Keratinocyte (primary cell): ENCODE results near the gene TNFAIP8L3. TPM values are rescaled to one million over a fixed set of nuclear protein-coding genes. Genes with fewer than 3 reads are reported as not detected.

Source experiments
- DNase-seq: peaks from one replicate; pipeline ENCODE4 v3.0.0-alpha.2; 2011; ENCODE audit warnings: low read depth, missing footprints, low spot score
- FAIRE-seq: peaks from 2 replicates; lab custom pipeline; 2011; peaks lifted over from hg19 to GRCh38; lab: Jason Lieb, UNC
- H2AFZ ChIP-seq: 2 replicates; pipeline ENCODE4 v1.6.0; 2012; ENCODE audit warnings: low read length, control low read depth, inconsistent platforms; ENCODE audit not compliant: control insufficient read depth
- H3K27ac ChIP-seq: 2 replicates; pipeline ENCODE4 v1.5.1; 2011; ENCODE audit warnings: low read length; ENCODE audit not compliant: control insufficient read depth, insufficient read depth
- H3K27me3 ChIP-seq: 3 replicates; pipeline ENCODE4 v1.6.0; 2011; ENCODE audit warnings: low read length; ENCODE audit not compliant: control insufficient read depth, insufficient read depth; ENCODE audit errors: extremely low read depth
- H3K36me3 ChIP-seq, 2 experiments: 2 replicates in 1 of 2; 3 replicates in 1 of 2; pipeline ENCODE4 v1.5.1; 2011; ENCODE audit warnings: low read length in 2 of 2, mild to moderate bottlenecking in 1 of 2; ENCODE audit not compliant: control insufficient read depth in 2 of 2, insufficient read depth in 2 of 2; ENCODE audit errors: extremely low read depth in 1 of 2
- H3K4me1 ChIP-seq: 3 replicates; pipeline ENCODE4 v1.5.1; 2011; ENCODE audit warnings: low read length; ENCODE audit not compliant: control insufficient read depth, insufficient read depth; ENCODE audit errors: extremely low read depth
- H3K4me2 ChIP-seq: 3 replicates; pipeline ENCODE4 v1.6.0; 2011; ENCODE audit warnings: low read depth, low read length; ENCODE audit not compliant: control insufficient read depth, insufficient read depth; ENCODE audit errors: extremely low read depth
- H3K4me3 ChIP-seq, 3 experiments: fragments of 200-600 bp in 1 of 3; sonication (generic) in 1 of 3; 2 replicates in 2 of 3; 3 replicates in 1 of 3; pipeline ENCODE4 v1.5.1; 2011 to 2016; ENCODE audit warnings: low read length in 3 of 3, mild to moderate bottlenecking in 3 of 3, control low read depth in 2 of 3, inconsistent platforms in 1 of 3, low read depth in 1 of 3, mixed read lengths in 1 of 3, mixed run types in 1 of 3, moderate library complexity in 1 of 3; ENCODE audit not compliant: control insufficient read depth in 2 of 3, insufficient read depth in 2 of 3; ENCODE audit errors: extremely low read depth in 1 of 3
- H3K79me2 ChIP-seq: 2 replicates; pipeline ENCODE4 v1.6.0; 2012; ENCODE audit warnings: low read length; ENCODE audit not compliant: control insufficient read depth, insufficient read depth
- H3K9ac ChIP-seq: 3 replicates; pipeline ENCODE4 v1.6.0; 2011; ENCODE audit warnings: low read length; ENCODE audit not compliant: control insufficient read depth, insufficient read depth; ENCODE audit errors: extremely low read depth
- H3K9me1 ChIP-seq: 3 replicates; pipeline ENCODE4 v1.6.0; 2011; ENCODE audit warnings: low read length; ENCODE audit not compliant: control insufficient read depth, insufficient read depth; ENCODE audit errors: extremely low read depth
- H3K9me3 ChIP-seq: 2 replicates; pipeline ENCODE4 v1.5.1; 2012; ENCODE audit warnings: low read depth, low read length; ENCODE audit not compliant: control insufficient read depth
- H4K20me1 ChIP-seq: 3 replicates; pipeline ENCODE4 v1.6.0; 2011; ENCODE audit warnings: low read length; ENCODE audit not compliant: control insufficient read depth, insufficient read depth; ENCODE audit errors: extremely low read depth
- EZH2 ChIP-seq: IDR thresholded peaks from one replicate; pipeline ENCODE4 v1.6.1; 2012; ENCODE audit warnings: inconsistent platforms, mild to moderate bottlenecking, low read length, moderate library complexity
- dilution Hi-C: fragments of 300-500 bp; cut with MboI; formaldehyde crosslinking; loops from one replicate; pipeline ENCODE4 v1.7.0; 2020; ENCODE audit warnings: low sequenced_read_pairs; ENCODE audit not compliant: extremely low pct_ligation_motif_present
- polyA plus RNA-seq, 5 experiments: library from polyadenylated mRNA; depleted of rRNA in 3 of 5; stranded (reverse) in 3 of 5; stranded (forward) in 1 of 5; unstranded in 1 of 5; fragments of >200 nt; gene quantifications; 1 replicate in 1 of 5; 2 replicates in 3 of 5; 3 replicates in 1 of 5; pipeline versions ENCODE4 v1.2.1 to v1.2.3, GENCODE V29; 2011 to 2012; ENCODE audit warnings: missing spikeins in 2 of 5, low read depth in 1 of 5, low replicate concordance in 1 of 5
- TF ChIP-seq, protein P1 (sequence below), 3 experiments: IDR thresholded peaks in 1 of 3; conservative IDR thresholded peaks in 1 of 3; optimal IDR thresholded peaks in 1 of 3; 2 replicates in 2 of 3; 3 replicates in 1 of 3; pipeline versions ENCODE3 to v1.5.1; 2011; ENCODE audit warnings: low read length in 3 of 3, mild to moderate bottlenecking in 3 of 3, moderate library complexity in 2 of 3, control low read depth in 1 of 3, inconsistent platforms in 1 of 3; ENCODE audit not compliant: insufficient read depth in 2 of 3; ENCODE audit errors: extremely low read depth in 1 of 3

The TNFAIP8L3 gene
- polyA plus RNA-seq, 1 donor (not counting 4 experiments of a cell fraction or from before 2014, with no cell fraction given), result 0.51 TPM

DNA sequence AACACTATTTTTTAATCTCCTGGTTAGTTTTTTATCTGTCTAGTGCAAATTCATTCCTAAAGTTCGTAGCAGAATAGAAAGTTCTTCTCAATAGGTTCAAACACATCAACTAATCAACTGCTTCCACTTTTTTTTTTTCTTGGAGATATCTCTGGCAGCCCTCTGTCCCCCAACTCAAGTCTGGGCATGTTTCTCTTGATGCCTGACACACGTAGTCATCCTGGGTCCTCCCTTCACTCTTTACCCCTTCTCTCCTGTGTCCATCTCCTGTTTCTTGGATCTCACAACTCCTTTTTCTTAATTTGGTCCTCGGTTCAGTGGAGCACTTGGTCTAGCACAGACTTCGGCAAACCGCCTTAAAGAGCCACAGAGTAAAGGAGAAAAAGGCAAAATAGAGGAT, 14.4 kb downstream of the TNFAIP8L3 start:
- Histone ChIP-seq H3K4me2 (peak overlapping the region; percentile 63), H3K9me3 (no peaks in the 10 kb centered on the region), H4K20me1 (no peaks in the 10 kb centered on the region), H3K4me1 (peaks cover 11% of the 10 kb centered on the region), H3K9ac (no peak overlapping the region), H3K36me3 (no peaks in the 10 kb centered on the region), H3K27ac (no peak overlapping the region), H3K27me3 (no peaks in the 10 kb centered on the region), H3K9me1 (no peaks in the 10 kb centered on the region), H3K4me3 (no peak overlapping the region), H3K79me2 (no peaks in the 10 kb centered on the region), H2AFZ (no peak overlapping the region)
- no peak for TF ChIP-seq EZH2
- TF ChIP-seq, protein P1, sequence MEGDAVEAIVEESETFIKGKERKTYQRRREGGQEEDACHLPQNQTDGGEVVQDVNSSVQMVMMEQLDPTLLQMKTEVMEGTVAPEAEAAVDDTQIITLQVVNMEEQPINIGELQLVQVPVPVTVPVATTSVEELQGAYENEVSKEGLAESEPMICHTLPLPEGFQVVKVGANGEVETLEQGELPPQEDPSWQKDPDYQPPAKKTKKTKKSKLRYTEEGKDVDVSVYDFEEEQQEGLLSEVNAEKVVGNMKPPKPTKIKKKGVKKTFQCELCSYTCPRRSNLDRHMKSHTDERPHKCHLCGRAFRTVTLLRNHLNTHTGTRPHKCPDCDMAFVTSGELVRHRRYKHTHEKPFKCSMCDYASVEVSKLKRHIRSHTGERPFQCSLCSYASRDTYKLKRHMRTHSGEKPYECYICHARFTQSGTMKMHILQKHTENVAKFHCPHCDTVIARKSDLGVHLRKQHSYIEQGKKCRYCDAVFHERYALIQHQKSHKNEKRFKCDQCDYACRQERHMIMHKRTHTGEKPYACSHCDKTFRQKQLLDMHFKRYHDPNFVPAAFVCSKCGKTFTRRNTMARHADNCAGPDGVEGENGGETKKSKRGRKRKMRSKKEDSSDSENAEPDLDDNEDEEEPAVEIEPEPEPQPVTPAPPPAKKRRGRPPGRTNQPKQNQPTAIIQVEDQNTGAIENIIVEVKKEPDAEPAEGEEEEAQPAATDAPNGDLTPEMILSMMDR (optimal IDR thresholded peaks at IDR 0.05 in 1 of 3, IDR thresholded peaks at IDR 0.05 in 1 of 3, conservative IDR thresholded peaks at IDR 0.05 in 1 of 3; ENCODE audit: extremely low read depth in 1 of 3, insufficient read depth in 2 of 3, low read length in 3 of 3), result no peak
- dilution Hi-C loops, result no loop called here
- DNase-seq, result no peak
- peak; percentile 67 for FAIRE-seq

DNA sequence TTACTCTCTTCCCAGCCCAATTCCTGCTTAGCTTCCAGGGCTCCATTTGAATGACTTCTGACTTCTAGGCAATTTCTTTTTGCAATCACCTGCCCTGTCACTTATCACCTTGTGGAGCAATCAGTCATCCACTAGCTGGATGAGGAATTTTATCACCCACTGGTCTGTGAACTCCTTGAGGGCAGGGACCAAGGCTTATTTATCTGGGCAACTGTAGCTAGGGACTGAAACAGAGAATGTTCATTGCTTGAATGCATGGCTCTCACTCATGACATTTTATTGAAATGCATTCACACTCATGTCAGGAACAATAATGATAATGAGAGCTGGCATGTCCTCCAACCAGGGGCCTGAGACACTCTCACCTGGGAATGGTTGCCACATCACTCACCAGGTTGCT, 15.5 kb downstream of the TNFAIP8L3 start:
- Histone ChIP-seq H3K36me3 (no peaks in the 10 kb centered on the region), H4K20me1 (no peaks in the 10 kb centered on the region), H3K9me1 (no peaks in the 10 kb centered on the region), H3K9me3 (no peaks in the 10 kb centered on the region), H3K27me3 (peaks cover 1% of the 10 kb centered on the region), H3K4me2 (no peak overlapping the region), H3K9ac (no peak overlapping the region), H3K27ac (no peak overlapping the region), H2AFZ (no peak overlapping the region), H3K4me3 (no peak overlapping the region), H3K79me2 (no peaks in the 10 kb centered on the region), H3K4me1 (peaks cover 16% of the 10 kb centered on the region)
- dilution Hi-C loops, result no loop called here
- no peak for DNase-seq
- TF ChIP-seq, protein P1 (optimal IDR thresholded peaks at IDR 0.05 in 1 of 3, IDR thresholded peaks at IDR 0.05 in 1 of 3, conservative IDR thresholded peaks at IDR 0.05 in 1 of 3; ENCODE audit: extremely low read depth in 1 of 3, insufficient read depth in 2 of 3, low read length in 3 of 3), result no peak
- no peak for TF ChIP-seq EZH2
- FAIRE-seq, result no peak
